HEK293 (cell line): ENCODE data around the gene CKAP2L.

Experiments used
- CTCF ChIA-PET: fragments of 350-600 bp; formaldehyde crosslinking; extraction: SDS; loops from one replicate; lab custom pipeline; 2021; ENCODE audit warnings: antibody characterized with exemption; lab: Yijun Ruan, JAX
- POLR2A ChIA-PET: fragments of 300-600 bp; formaldehyde crosslinking; extraction: SDS; loops from one replicate; lab custom pipeline; 2020; ENCODE audit warnings: antibody characterized with exemption, inconsistent platforms; lab: Yijun Ruan, JAX
- H3K27ac ChIP-seq: fragments of 200-500 bp; sonication (Bioruptor generic); 2 replicates; pipeline ENCODE4 v1.5.1; 2014; ENCODE audit warnings: low read depth, low read length, control low read depth, inconsistent platforms; ENCODE audit errors: extremely low read depth
- H3K36me3 ChIP-seq, 2 experiments: fragments of 200-500 bp in 1 of 2; sonication (Bioruptor generic) in 1 of 2; 1 replicate in 1 of 2; 2 replicates in 1 of 2; pipeline ENCODE4 v1.5.1; 2014 to 2017; ENCODE audit warnings: inconsistent platforms in 2 of 2, low read length in 2 of 2; ENCODE audit not compliant: control insufficient read depth in 2 of 2, insufficient read depth in 1 of 2
- H3K4me1 ChIP-seq: fragments of 200-500 bp; sonication (Bioruptor generic); 2 replicates; pipeline ENCODE4 v1.5.1; 2014; ENCODE audit warnings: mild to moderate bottlenecking, low read length, inconsistent platforms; ENCODE audit not compliant: control insufficient read depth, insufficient read depth
- H3K4me3 ChIP-seq: 2 replicates; pipeline ENCODE4 v1.5.1; 2011; ENCODE audit warnings: low read depth, mild to moderate bottlenecking, control low read depth, low read length, moderate library complexity
- H3K9me3 ChIP-seq: fragments of 200-500 bp; sonication (Bioruptor generic); 2 replicates; pipeline ENCODE4 v1.5.1; 2014; ENCODE audit warnings: low read depth, low read length, inconsistent platforms; ENCODE audit not compliant: control insufficient read depth, insufficient read depth
- CTCF ChIP-seq: fragments of 450-650 bp; formaldehyde crosslinking; IDR thresholded peaks from 2 replicates; pipeline ENCODE4 v1.5.1; 2016; ENCODE audit warnings: missing biosample characterization, missing genetic modification characterization
- EGR2 ChIP-seq: fragments of 450-650 bp; formaldehyde crosslinking; IDR thresholded peaks from 2 replicates; pipeline ENCODE4 v1.5.1; 2016; ENCODE audit warnings: low read depth, missing biosample characterization, missing genetic modification characterization
- HOXD13 ChIP-seq: sonication (generic); formaldehyde crosslinking; IDR thresholded peaks from 2 replicates; pipeline ENCODE4 v1.8.0; 2022; ENCODE audit warnings: missing genetic modification reagents, borderline replicate concordance
- SALL2 ChIP-seq: fragments of 450-650 bp; formaldehyde crosslinking; IDR thresholded peaks from 2 replicates; pipeline ENCODE4 v1.5.0; 2017; ENCODE audit warnings: missing biosample characterization, mild to moderate bottlenecking, missing genetic modification characterization, borderline replicate concordance
- ZBTB1 ChIP-seq: fragments of 450-650 bp; formaldehyde crosslinking; IDR thresholded peaks from 2 replicates; pipeline ENCODE4 v1.5.1; 2016; ENCODE audit warnings: missing biosample characterization, missing genetic modification characterization
- ZNF114 ChIP-seq: fragments of 450-650 bp; formaldehyde crosslinking; IDR thresholded peaks from 2 replicates; pipeline ENCODE4 v1.5.0; 2017; ENCODE audit warnings: missing biosample characterization, missing genetic modification characterization
- ZNF2 ChIP-seq: fragments of 450-650 bp; formaldehyde crosslinking; IDR thresholded peaks from 2 replicates; pipeline ENCODE4 v1.5.1; 2016; ENCODE audit warnings: missing biosample characterization, missing genetic modification characterization
- ZNF302 ChIP-seq: fragments of 450-650 bp; formaldehyde crosslinking; IDR thresholded peaks from 2 replicates; pipeline ENCODE4 v1.5.1; 2016; ENCODE audit warnings: missing biosample characterization, missing genetic modification characterization, low read depth
- ZNF311 ChIP-seq: fragments of 450-650 bp; formaldehyde crosslinking; IDR thresholded peaks from 2 replicates; pipeline ENCODE4 v1.5.1; 2017; ENCODE audit warnings: missing biosample characterization, missing genetic modification characterization, borderline replicate concordance
- ZNF350 ChIP-seq: fragments of 450-650 bp; formaldehyde crosslinking; IDR thresholded peaks from 2 replicates; pipeline ENCODE4 v1.5.0; 2017; ENCODE audit warnings: missing biosample characterization, mild to moderate bottlenecking, missing genetic modification characterization
- ZNF623 ChIP-seq: fragments of 450-650 bp; formaldehyde crosslinking; IDR thresholded peaks from 2 replicates; pipeline ENCODE4 v1.5.1; 2016; ENCODE audit warnings: missing biosample characterization, missing genetic modification characterization
- ZNF629 ChIP-seq: fragments of 450-650 bp; formaldehyde crosslinking; IDR thresholded peaks from 2 replicates; pipeline ENCODE4 v1.5.1; 2017; ENCODE audit warnings: missing biosample characterization, missing genetic modification characterization
- ZNF645 ChIP-seq: fragments of 450-650 bp; formaldehyde crosslinking; IDR thresholded peaks from 2 replicates; pipeline ENCODE4; 2016; ENCODE audit warnings: missing biosample characterization, missing genetic modification characterization
- ZNF747 ChIP-seq: fragments of 450-650 bp; formaldehyde crosslinking; IDR thresholded peaks from 2 replicates; pipeline ENCODE4 v1.5.1; 2016; ENCODE audit warnings: missing biosample characterization, missing genetic modification characterization
- ZNF76 ChIP-seq: fragments of 450-650 bp; formaldehyde crosslinking; IDR thresholded peaks from 2 replicates; pipeline ENCODE4; 2016; ENCODE audit warnings: low read depth, missing biosample characterization, missing genetic modification characterization, borderline replicate concordance
- ZNF768 ChIP-seq: fragments of 450-650 bp; formaldehyde crosslinking; IDR thresholded peaks from 2 replicates; pipeline ENCODE4 v1.5.1; 2018; ENCODE audit warnings: missing biosample characterization, mild to moderate bottlenecking, missing genetic modification characterization
- ZNF785 ChIP-seq: fragments of 450-650 bp; formaldehyde crosslinking; IDR thresholded peaks from 2 replicates; pipeline ENCODE4 v1.5.1; 2016; ENCODE audit warnings: missing biosample characterization, missing genetic modification characterization
- ZNF830 ChIP-seq: fragments of 450-650 bp; IDR thresholded peaks from 2 replicates; pipeline ENCODE4 v1.5.0; 2018; ENCODE audit warnings: missing biosample characterization, missing genetic modification characterization, low read depth, mild to moderate bottlenecking, moderate library complexity
- ZSCAN30 ChIP-seq: fragments of 450-650 bp; IDR thresholded peaks from 2 replicates; pipeline ENCODE4 v1.5.1; 2018; ENCODE audit warnings: missing biosample characterization, mild to moderate bottlenecking, missing genetic modification characterization, moderate library complexity
- TF ChIP-seq, protein P1 (sequence below): fragments of 450-650 bp; formaldehyde crosslinking; IDR thresholded peaks from 2 replicates; pipeline ENCODE4 v1.5.1; 2016; ENCODE audit warnings: missing biosample characterization, missing genetic modification characterization, low read depth
- TF ChIP-seq, protein P2 (sequence below): fragments of 450-650 bp; formaldehyde crosslinking; IDR thresholded peaks from 2 replicates; pipeline ENCODE4 v1.5.1; 2017; ENCODE audit warnings: missing biosample characterization, missing genetic modification characterization

The CKAP2L gene

GRCh38 chr2:112720785-112721184 is 43.6 kb downstream of the CKAP2L start, which contains the start of gene NT5DC4:
Gene NT5DC4, plus strand, starts transcription at chr2:112721020. Its CDS starts 60 bp downstream, at chr2:112721080.
- Histone ChIP-seq H3K36me3 (no peaks in the 10 kb centered on the region), H3K4me1 (no peaks in the 10 kb centered on the region)
- CTCF ChIA-PET = no interaction called here

DNA sequence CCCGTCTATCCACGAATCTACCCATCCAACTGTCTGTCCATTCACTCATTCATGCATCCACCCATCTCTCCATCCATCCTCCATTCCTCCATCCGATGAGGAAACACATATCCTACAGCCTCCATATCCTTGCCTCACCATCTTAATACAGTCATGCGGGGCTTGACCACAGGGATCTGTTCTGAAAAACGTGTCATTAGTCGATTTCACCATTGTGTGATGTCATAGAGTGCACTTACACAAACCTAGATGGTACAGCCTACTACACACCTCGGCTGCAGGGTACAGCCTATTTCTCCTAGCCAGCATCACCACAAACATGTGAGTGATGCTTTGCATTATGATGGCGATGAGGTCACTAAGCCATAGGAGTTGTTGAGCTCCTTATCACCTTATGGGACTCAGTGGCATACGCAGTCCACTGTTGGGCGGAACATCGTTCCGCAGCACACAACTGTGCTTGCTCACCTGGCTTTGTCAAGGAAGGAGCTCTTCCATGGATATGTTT is 45.5 kb downstream of the CKAP2L start:
- no peak for TF ChIP-seq ZNF2 (tag by site-specific recombination)
- TF ChIP-seq ZNF629 (tag by site-specific recombination) = peak; percentile 44
- TF ChIP-seq, all 188 proteins: peak for 1
- CTCF ChIA-PET = interaction anchor here (0.6 to 1.7 kb wide), 4 partner anchors 12 to 119 kb away, joined by 3 to 7 read pairs (median 4); no protein-coding TSS in a partner anchor
- POLR2A ChIA-PET = interaction anchor here (0.7 kb wide), 1 partner anchor 123 kb away, joined by 5 read pairs; no protein-coding TSS in a partner anchor

More at GRCh38 chr2:112720785-112721184, 43.6 kb downstream of the CKAP2L start, which contains the start of gene NT5DC4:
- Histone ChIP-seq H3K9me3 (no peaks in the 10 kb centered on the region), H3K27ac (no peak within 1 kb of the TSS), H3K4me3 (no peak within 1 kb of the TSS)
- TF ChIP-seq, protein P1, sequence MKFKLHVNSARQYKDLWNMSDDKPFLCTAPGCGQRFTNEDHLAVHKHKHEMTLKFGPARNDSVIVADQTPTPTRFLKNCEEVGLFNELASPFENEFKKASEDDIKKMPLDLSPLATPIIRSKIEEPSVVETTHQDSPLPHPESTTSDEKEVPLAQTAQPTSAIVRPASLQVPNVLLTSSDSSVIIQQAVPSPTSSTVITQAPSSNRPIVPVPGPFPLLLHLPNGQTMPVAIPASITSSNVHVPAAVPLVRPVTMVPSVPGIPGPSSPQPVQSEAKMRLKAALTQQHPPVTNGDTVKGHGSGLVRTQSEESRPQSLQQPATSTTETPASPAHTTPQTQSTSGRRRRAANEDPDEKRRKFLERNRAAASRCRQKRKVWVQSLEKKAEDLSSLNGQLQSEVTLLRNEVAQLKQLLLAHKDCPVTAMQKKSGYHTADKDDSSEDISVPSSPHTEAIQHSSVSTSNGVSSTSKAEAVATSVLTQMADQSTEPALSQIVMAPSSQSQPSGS (tag by site-specific recombination) = no peak
- TF ChIP-seq SALL2 (tag by site-specific recombination) (no peak), CTCF (tag by site-specific recombination) (no peak), ZNF768 (no peak), ZNF623 (tag by site-specific recombination) (no peak), ZNF311 (tag by site-specific recombination) (no peak), ZNF830 (tag by site-specific recombination) (no peak), EGR2 (tag by site-specific recombination) (no peak), HOXD13 (no peak), ZSCAN30 (tag by site-specific recombination) (no peak), ZNF350 (tag by site-specific recombination) (no peak), ZNF302 (no peak), ZBTB1 (tag by site-specific recombination) (no peak), ZNF645 (no peak), ZNF114 (tag by site-specific recombination) (no peak), ZNF785 (tag by site-specific recombination) (no peak), ZNF76 (tag by site-specific recombination) (no peak), ZNF747 (tag by site-specific recombination) (no peak)
- TF ChIP-seq, protein P2, sequence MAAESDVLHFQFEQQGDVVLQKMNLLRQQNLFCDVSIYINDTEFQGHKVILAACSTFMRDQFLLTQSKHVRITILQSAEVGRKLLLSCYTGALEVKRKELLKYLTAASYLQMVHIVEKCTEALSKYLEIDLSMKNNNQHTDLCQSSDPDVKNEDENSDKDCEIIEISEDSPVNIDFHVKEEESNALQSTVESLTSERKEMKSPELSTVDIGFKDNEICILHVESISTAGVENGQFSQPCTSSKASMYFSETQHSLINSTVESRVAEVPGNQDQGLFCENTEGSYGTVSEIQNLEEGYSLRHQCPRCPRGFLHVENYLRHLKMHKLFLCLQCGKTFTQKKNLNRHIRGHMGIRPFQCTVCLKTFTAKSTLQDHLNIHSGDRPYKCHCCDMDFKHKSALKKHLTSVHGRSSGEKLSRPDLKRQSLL (tag by site-specific recombination) = no peak
- POLR2A ChIA-PET = no interaction called here

More for the DNA sequence above, 45.5 kb downstream of the CKAP2L start:
- Histone ChIP-seq H3K9me3 (no peaks in the 10 kb centered on the region), H3K27ac (no peak overlapping the region), H3K36me3 (no peaks in the 10 kb centered on the region), H3K4me1 (no peaks in the 10 kb centered on the region), H3K4me3 (no peak overlapping the region)
